H1 (cell line): ENCODE data around the gene RUFY3. TPM values are rescaled to one million over a fixed set of nuclear protein-coding genes. Genes with fewer than 3 reads are reported as not detected.

Experiments used
- CTCF ChIA-PET: fragments of 300-600 bp; sonication (Branson Sonifier 250); formaldehyde crosslinking; loops from one replicate; lab custom pipeline; 2021; ENCODE audit not compliant: partially characterized antibody; lab: Charles Lee
- POLR2A ChIA-PET: fragments of 300-600 bp; sonication (Branson Sonifier 250); formaldehyde crosslinking; loops from one replicate; lab custom pipeline; 2021; ENCODE audit warnings: inconsistent platforms; ENCODE audit not compliant: partially characterized antibody; lab: Charles Lee
- DNase-seq, 2 experiments: peaks; one replicate each; pipeline versions ENCODE4 v3.0.0 to v3.0.0-alpha.2; 2010 to 2022; ENCODE audit warnings: low spot score in 2 of 2, low read depth in 1 of 2, mixed read lengths in 1 of 2
- FAIRE-seq: peaks from 2 replicates; lab custom pipeline; 2011; peaks lifted over from hg19 to GRCh38; lab: Jason Lieb, UNC
- H2AFZ ChIP-seq: 2 replicates; pipeline ENCODE4 v1.8.1; 2012; ENCODE audit warnings: low read length, inconsistent platforms
- H2AK5ac ChIP-seq: 2 replicates; pipeline ENCODE4 v1.6.1; 2013; ENCODE audit warnings: low read depth, low read length
- H2BK120ac ChIP-seq: replicated peaks from 2 replicates; pipeline ENCODE3; 2013; ENCODE audit warnings: low read depth, low read length, inconsistent platforms
- H2BK12ac ChIP-seq: 2 replicates; pipeline ENCODE4 v1.6.1; 2013; ENCODE audit warnings: low read depth, low read length
- H2BK15ac ChIP-seq: 2 replicates; pipeline ENCODE4 v1.6.1; 2013; ENCODE audit warnings: low read length
- H2BK20ac ChIP-seq: 2 replicates; pipeline ENCODE4 v1.6.1; 2013; ENCODE audit warnings: low read length
- H2BK5ac ChIP-seq: 2 replicates; pipeline ENCODE4 v1.6.1; 2013; ENCODE audit warnings: low read depth, low read length
- H3K14ac ChIP-seq: 2 replicates; pipeline ENCODE4 v1.6.1; 2013; ENCODE audit warnings: inconsistent platforms; ENCODE audit not compliant: insufficient read length
- H3K18ac ChIP-seq: 2 replicates; pipeline ENCODE4 v1.6.1; 2013; ENCODE audit warnings: low read length; ENCODE audit errors: extremely low read depth
- H3K23ac ChIP-seq: 2 replicates; pipeline ENCODE4 v1.6.1; 2013; ENCODE audit warnings: inconsistent platforms; ENCODE audit not compliant: insufficient read length
- H3K23me2 ChIP-seq: 2 replicates; pipeline ENCODE4 v1.6.1; 2013; ENCODE audit warnings: low read depth, low read length
- H3K27ac ChIP-seq: 2 replicates; pipeline ENCODE4 v1.6.1; 2011; ENCODE audit warnings: low read depth, low read length, inconsistent platforms
- H3K27me3 ChIP-seq, 4 experiments: replicated peaks in 1 of 4; 1 replicate in 1 of 4; 2 replicates in 3 of 4; pipeline versions ENCODE4 v1.6.1 to v1.8.1; 2011 to 2013; ENCODE audit warnings: low read length in 3 of 4, mild to moderate bottlenecking in 3 of 4, inconsistent platforms in 2 of 4, mixed read lengths in 2 of 4, moderate library complexity in 1 of 4; ENCODE audit not compliant: control insufficient read depth in 3 of 4, insufficient read depth in 3 of 4; ENCODE audit errors: extremely low read depth in 1 of 4
- H3K36me3 ChIP-seq, 4 experiments: 2 replicates each; pipeline versions ENCODE4 v1.6.1 to v1.8.1; 2011 to 2013; ENCODE audit warnings: mild to moderate bottlenecking in 4 of 4, low read length in 3 of 4, moderate library complexity in 2 of 4, control low read depth in 1 of 4, inconsistent platforms in 1 of 4; ENCODE audit not compliant: insufficient read depth in 4 of 4, control insufficient read depth in 2 of 4
- H3K4ac ChIP-seq: replicated peaks from 2 replicates; pipeline ENCODE3; 2013; ENCODE audit warnings: low read length, low read depth, mixed read lengths, inconsistent platforms; ENCODE audit not compliant: insufficient read length
- H3K4me1 ChIP-seq, 4 experiments: replicated peaks in 1 of 4; 1 replicate in 1 of 4; 2 replicates in 3 of 4; pipeline versions ENCODE4 v1.6.1 to v1.8.1; 2011 to 2013; ENCODE audit warnings: low read length in 3 of 4, inconsistent platforms in 2 of 4, mixed read lengths in 1 of 4; ENCODE audit not compliant: insufficient read depth in 4 of 4, control insufficient read depth in 3 of 4
- H3K4me2 ChIP-seq, 2 experiments: 2 replicates each; pipeline versions ENCODE4 v1.6.1 to v1.8.1; 2011 to 2013; ENCODE audit warnings: low read depth in 2 of 2, low read length in 2 of 2, control low read depth in 1 of 2, inconsistent platforms in 1 of 2, mild to moderate bottlenecking in 1 of 2; ENCODE audit not compliant: insufficient read depth in 1 of 2
- H3K4me3 ChIP-seq, 4 experiments: fragments of 200-600, 300-600 bp in 1 of 4; sonication (generic), shearing (Covaris generic), sonication (Bioruptor Twin) in 1 of 4; 2 replicates each; pipeline versions ENCODE4 v1.5.1 to v1.8.1; 2011 to 2016; ENCODE audit warnings: low read length in 4 of 4, low read depth in 3 of 4, control low read depth in 2 of 4, inconsistent platforms in 2 of 4, mild to moderate bottlenecking in 2 of 4, mixed read lengths in 1 of 4, moderate library complexity in 1 of 4; ENCODE audit not compliant: insufficient read depth in 2 of 4; ENCODE audit errors: extremely low read depth in 1 of 4
- H3K56ac ChIP-seq: replicated peaks from 2 replicates; pipeline ENCODE3; 2013; ENCODE audit warnings: low read depth, mild to moderate bottlenecking, mixed read lengths, low read length, inconsistent platforms; ENCODE audit not compliant: insufficient read length
- H3K79me1 ChIP-seq: 2 replicates; pipeline ENCODE4 v1.6.1; 2013; ENCODE audit warnings: low read depth, low read length, control low read depth
- H3K79me2 ChIP-seq, 2 experiments: 2 replicates each; pipeline versions ENCODE4 v1.6.1 to v1.8.1; 2012 to 2013; ENCODE audit warnings: low read length in 2 of 2, mild to moderate bottlenecking in 2 of 2, inconsistent platforms in 1 of 2; ENCODE audit not compliant: insufficient read depth in 2 of 2, control insufficient read depth in 1 of 2
- H3K9ac ChIP-seq, 4 experiments: replicated peaks in 1 of 4; 1 replicate in 1 of 4; 2 replicates in 3 of 4; pipeline versions ENCODE4 v1.6.1 to v1.8.1; 2011 to 2013; ENCODE audit warnings: low read depth in 3 of 4, low read length in 3 of 4, control low read depth in 2 of 4, mild to moderate bottlenecking in 2 of 4, moderate library complexity in 2 of 4, inconsistent platforms in 1 of 4; ENCODE audit errors: extremely low read depth in 1 of 4
- H3K9me3 ChIP-seq, 2 experiments: 2 replicates each; pipeline versions ENCODE4 v1.6.1 to v1.8.1; 2012 to 2013; ENCODE audit warnings: mild to moderate bottlenecking in 2 of 2, moderate library complexity in 2 of 2, control low read depth in 1 of 2, inconsistent platforms in 1 of 2, low read depth in 1 of 2, low read length in 1 of 2, mixed read lengths in 1 of 2; ENCODE audit not compliant: insufficient read depth in 2 of 2
- H4K20me1 ChIP-seq, 2 experiments: replicated peaks in 1 of 2; 2 replicates each; pipeline versions ENCODE3 to v1.8.1; 2011 to 2013; ENCODE audit warnings: inconsistent platforms in 2 of 2, low read length in 2 of 2, mild to moderate bottlenecking in 1 of 2; ENCODE audit not compliant: insufficient read depth in 2 of 2, control insufficient read depth in 1 of 2
- H4K5ac ChIP-seq: 2 replicates; pipeline ENCODE4 v1.6.1; 2013; ENCODE audit warnings: low read length, low read depth, mixed read lengths, inconsistent platforms; ENCODE audit not compliant: insufficient read length
- H4K8ac ChIP-seq: 2 replicates; pipeline ENCODE4 v1.8.0; 2013; ENCODE audit warnings: mild to moderate bottlenecking, moderate library complexity, low read length, inconsistent platforms; ENCODE audit not compliant: insufficient read depth; ENCODE audit errors: extremely low read depth
- H4K91ac ChIP-seq: replicated peaks from 2 replicates; pipeline ENCODE3; 2013; ENCODE audit warnings: low read length, mixed read lengths, inconsistent platforms; ENCODE audit not compliant: insufficient read length
- SUZ12 ChIP-seq: fragments of 200-600 bp; sonication (generic); IDR thresholded peaks from 2 replicates; pipeline ENCODE4 v1.6.1; 2012; ENCODE audit warnings: mild to moderate bottlenecking, inconsistent platforms, low read length, moderate library complexity, mixed read lengths
- WGBS, 2 experiments: shearing (Covaris generic) in 1 of 2; methylation state at CpG; one replicate each; pipeline versions ENCODE4 v1.1.6 to v1.1.7; 2013 to 2015; ENCODE audit warnings: low lambda C conversion rate in 2 of 2, mixed read lengths in 2 of 2, inconsistent platforms in 1 of 2, low coverage in 1 of 2, missing lambda C conversion rate in 1 of 2; ENCODE audit not compliant: insufficient replicate concordance in 2 of 2, insufficient coverage in 1 of 2, insufficient read length in 1 of 2; ENCODE audit errors: extremely low coverage in 1 of 2, missing lambda C conversion rate in 1 of 2; 5-methylcytosine and 5-hydroxymethylcytosine counted together
- polyA plus RNA-seq, 7 experiments: library from polyadenylated mRNA; depleted of rRNA in 3 of 7; stranded (reverse) in 5 of 7; unstranded in 2 of 7; fragments of >200 nt in 5 of 7; fragments of 200-250 nt in 2 of 7; gene quantifications; 1 replicate in 5 of 7; 2 replicates in 1 of 7; 4 replicates in 1 of 7; pipeline versions ENCODE4 v1.2.1 to v1.2.3, GENCODE V29; 2011 to 2013; ENCODE audit warnings: missing spikeins in 2 of 7, mixed read lengths in 2 of 7
- total RNA-seq: library from RNA; stranded (reverse); fragmentation: NEBNext Ultra II Directional; extraction: Animal tissue kit (Norgen Biotek cat#: 25700); gene quantifications from 2 replicates; pipeline ENCODE4 v1.2.1, GENCODE V29; 2021

RUFY3 gene
- total and polyA plus RNA-seq, 2 of the 8 experiments (the other 6 are each of a cell fraction or from before 2014, with no cell fraction given), result 7.8 to 33.1 TPM

DNA sequence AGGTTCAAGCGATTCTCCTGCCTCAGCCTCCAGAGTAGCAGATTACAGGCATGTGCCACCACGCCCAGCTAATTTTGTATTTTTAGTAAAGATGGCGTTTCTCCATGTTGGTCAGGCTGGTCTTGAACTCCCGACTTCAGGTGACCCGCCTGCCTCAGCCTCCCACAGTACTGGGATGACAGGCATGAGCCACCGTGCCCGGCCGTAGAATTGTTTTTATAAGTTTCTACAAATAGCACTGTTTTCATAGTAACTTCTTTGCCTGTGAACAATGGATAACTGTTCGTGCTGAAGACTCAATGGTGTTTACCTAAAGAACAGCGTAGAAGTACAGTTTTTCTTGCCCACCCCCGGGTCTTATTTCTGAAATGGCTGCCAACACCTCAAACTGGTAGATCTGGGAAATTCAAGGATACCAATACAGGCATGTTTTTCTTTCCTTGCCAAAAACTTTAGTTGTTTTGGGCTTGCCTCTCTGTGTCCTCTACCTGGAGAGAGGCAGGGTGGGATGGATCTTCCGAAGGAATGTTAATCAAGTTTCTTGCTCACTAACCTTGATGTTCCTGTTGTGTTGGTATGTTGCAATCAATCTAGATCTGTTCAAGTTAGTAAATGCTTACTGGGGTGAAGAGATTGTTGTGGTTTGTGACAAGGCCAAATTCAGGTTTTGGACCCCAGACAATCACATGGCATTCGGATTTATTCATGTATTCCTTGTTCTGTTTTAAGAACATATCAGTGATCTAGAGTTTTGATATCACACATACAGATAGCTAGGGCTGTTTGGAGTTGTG is 2.8 kb upstream of the RUFY3 start:
- no peak overlapping the region for H2BK5ac ChIP-seq
- H3K4me1 ChIP-seq, result peaks cover 0 to 5% (median 2%) of the 10 kb centered on the region in 4 experiments; a peak in 4 of 7 replicates
- H3K56ac ChIP-seq, result no peak overlapping the region
- ChIA-PET POLR2A (interaction anchor here (1.0 to 1.2 kb wide), 2 partner anchors 13 to 15 kb away, joined by 3 read pairs; no protein-coding TSS in a partner anchor), CTCF (interaction anchor here (1.0 to 1.8 kb wide), 3 partner anchors 13 to 67 kb away, joined by 4 to 8 read pairs (median 5); no protein-coding TSS in a partner anchor)
- 87% methylated on average over 12 of the region's 13 CpGs; no CpG with 5 or more reads in 1 of the 2 experiments for WGBS, 2 experiments
- H4K5ac ChIP-seq, result no peak overlapping the region
- H3K23me2 ChIP-seq, result no peaks in the 10 kb centered on the region
- H3K27me3 ChIP-seq, result no peaks in the 10 kb centered on the region
- no peaks in the 10 kb centered on the region for H3K9me3 ChIP-seq
- H3K4me2 ChIP-seq, result no peak overlapping the region
- H3K79me2 ChIP-seq, result peaks cover 0 to 19% of the 10 kb centered on the region in 2 experiments; a peak in 2 of 4 replicates
- H3K4me3 ChIP-seq, result no peak overlapping the region
- peaks cover 3% of the 10 kb centered on the region; the same call in 1 of the 2 replicates for H3K79me1 ChIP-seq
- no peak for TF ChIP-seq SUZ12
- H3K4ac ChIP-seq, result no peak overlapping the region
- H2AK5ac ChIP-seq, result no peak overlapping the region
- H3K23ac ChIP-seq, result no peak overlapping the region
- no peak overlapping the region for H4K8ac ChIP-seq
- no peak overlapping the region for H3K18ac ChIP-seq
- no peaks in the 10 kb centered on the region for H3K36me3 ChIP-seq
- H3K27ac ChIP-seq, result no peak overlapping the region
- H3K9ac ChIP-seq, result no peak overlapping the region
- H4K91ac ChIP-seq, result no peak overlapping the region
- no peak overlapping the region for H2AFZ ChIP-seq
- FAIRE-seq (no peak), DNase-seq (no peak)
- no peaks in the 10 kb centered on the region for H4K20me1 ChIP-seq
- H2BK120ac ChIP-seq, result no peak overlapping the region
- H2BK12ac ChIP-seq, result no peak overlapping the region
- H2BK20ac ChIP-seq, result no peak overlapping the region
- no peak overlapping the region for H2BK15ac ChIP-seq
- H3K14ac ChIP-seq, result no peak overlapping the region
